Measurements from ENCODE around the gene TRIM40. TPM values are rescaled to one million over a fixed set of nuclear protein-coding genes. Genes with fewer than 3 reads are reported as not detected.

The TRIM40 gene
- polyA plus RNA-seq, 2 of the 4 experiments (the other 2 are of a cell fraction): 0.05 TPM

GRCh38 chr6:30100585-30101443 is 35.1 kb upstream of the TRIM40 start:
- TF ChIP-seq KDM1A (IDR thresholded peaks at IDR 0.05; ENCODE audit: low read depth): no peak
- CTCF ChIA-PET: interaction anchor here (0.7 to 16.7 kb wide), 9 partner anchors 9 to 118 kb away, joined by 3 to 353 read pairs (median 4); partner anchors contain the start of gene TRIM40
- Histone ChIP-seq H3K27ac (peak overlapping the region in 1 of 2 experiments; percentile 76; a peak in 1 of 6 replicates), H3K4me2 (peak overlapping the region; percentile 79), H3K4me3 (no peak overlapping the region; the same call in 2 of the 3 replicates), H3K9me3 (no peaks in the 10 kb centered on the region), H3K4me1 (peaks cover 20% of the 10 kb centered on the region)
- FAIRE-seq: no peak
- 82% methylated on average over 25 of the region's 47 CpGs for WGBS (ENCODE audit: missing lambda C conversion rate)
- no peak for DNase-seq (ENCODE audit: low read depth in 1 of 2, low spot score in 1 of 2)
- ATAC-seq: no peak
- POLR2A ChIA-PET: interaction anchor here (1.6 kb wide), 2 partner anchors 34 to 40 kb away, joined by 10 read pairs; partner anchors contain the start of genes POLR1H and PPP1R11

GRCh38 chr6:30101444-30102413 is 34.2 kb upstream of the TRIM40 start:
- peaks cover 15% of the 10 kb centered on the region for H3K4me1 ChIP-seq
- no peak for FAIRE-seq
- WGBS (ENCODE audit: missing lambda C conversion rate): 14% methylated on average over 21 of the region's 51 CpGs
- H3K9me3 ChIP-seq: no peaks in the 10 kb centered on the region
- ChIA-PET CTCF (interaction anchor here (0.7 to 16.7 kb wide), 15 partner anchors 10 to 117 kb away, joined by 3 to 353 read pairs (median 4); partner anchors contain the start of genes TRIM31 and TRIM40), POLR2A (interaction anchor here (0.9 to 1.6 kb wide), 6 partner anchors 14 to 113 kb away, joined by 3 to 10 read pairs (median 4); partner anchors contain the start of genes POLR1H and PPP1R11)
- H3K27ac ChIP-seq: peak overlapping the region; percentile 62 to 76
- H3K4me3 ChIP-seq: peak overlapping the region; percentile 42
- TF ChIP-seq HDAC2 (IDR thresholded peaks at IDR 0.05) (no peak), EHF (CRISPR knock-in tag; IDR thresholded peaks at IDR 0.05) (no peak), MAX (IDR thresholded peaks at IDR 0.05) (peak; percentile 41), PHF8 (IDR thresholded peaks at IDR 0.05; ENCODE audit: borderline replicate concordance, low read depth) (peak; percentile 54; the same call in 1 of the 2 replicates), POLR2A (IDR thresholded peaks at IDR 0.05; ENCODE audit: low read length) (peak; percentile 86), REST (IDR thresholded peaks at IDR 0.05) (no peak), ZNF302 (CRISPR knock-in tag; IDR thresholded peaks at IDR 0.05) (no peak), NR3C1 (IDR thresholded peaks at IDR 0.05) (no peak), HOXB5 (CRISPR knock-in tag; IDR thresholded peaks at IDR 0.05) (no peak), TFCP2L1 (CRISPR knock-in tag; IDR thresholded peaks at IDR 0.05) (no peak), BCL3 (IDR thresholded peaks at IDR 0.05) (no peak), SMC3 (IDR thresholded peaks at IDR 0.05) (0 out of 3 replicates have a peak, but pooled peaks have one; percentile 17), SREBF2 (IDR thresholded peaks at IDR 0.05) (no peak), KDM5A (IDR thresholded peaks at IDR 0.05) (no peak), RNF2 (IDR thresholded peaks at IDR 0.05; ENCODE audit: borderline replicate concordance, low read depth) (no peak), JUN (IDR thresholded peaks at IDR 0.05) (no peak), PBX3 (IDR thresholded peaks at IDR 0.05) (no peak), CHD4 (IDR thresholded peaks at IDR 0.05; ENCODE audit: borderline replicate concordance) (no peak)
- peak overlapping the region; percentile 79 for H3K4me2 ChIP-seq
- peak; percentile 81 to 83 for DNase-seq (ENCODE audit: low read depth in 1 of 2, low spot score in 1 of 2)
- peak; percentile 90 to 96 for ATAC-seq

Measured in A549 (cell line).